Measurements from ENCODE around the gene DUSP1. TPM values are rescaled to one million over a fixed set of nuclear protein-coding genes. Genes with fewer than 3 reads are reported as not detected.

The DUSP1 gene
- total and polyA plus RNA-seq, 2 of the 13 experiments (the other 11 are each of a cell fraction or from before 2014, with no cell fraction given) = 27.1 to 55.5 TPM

DNA sequence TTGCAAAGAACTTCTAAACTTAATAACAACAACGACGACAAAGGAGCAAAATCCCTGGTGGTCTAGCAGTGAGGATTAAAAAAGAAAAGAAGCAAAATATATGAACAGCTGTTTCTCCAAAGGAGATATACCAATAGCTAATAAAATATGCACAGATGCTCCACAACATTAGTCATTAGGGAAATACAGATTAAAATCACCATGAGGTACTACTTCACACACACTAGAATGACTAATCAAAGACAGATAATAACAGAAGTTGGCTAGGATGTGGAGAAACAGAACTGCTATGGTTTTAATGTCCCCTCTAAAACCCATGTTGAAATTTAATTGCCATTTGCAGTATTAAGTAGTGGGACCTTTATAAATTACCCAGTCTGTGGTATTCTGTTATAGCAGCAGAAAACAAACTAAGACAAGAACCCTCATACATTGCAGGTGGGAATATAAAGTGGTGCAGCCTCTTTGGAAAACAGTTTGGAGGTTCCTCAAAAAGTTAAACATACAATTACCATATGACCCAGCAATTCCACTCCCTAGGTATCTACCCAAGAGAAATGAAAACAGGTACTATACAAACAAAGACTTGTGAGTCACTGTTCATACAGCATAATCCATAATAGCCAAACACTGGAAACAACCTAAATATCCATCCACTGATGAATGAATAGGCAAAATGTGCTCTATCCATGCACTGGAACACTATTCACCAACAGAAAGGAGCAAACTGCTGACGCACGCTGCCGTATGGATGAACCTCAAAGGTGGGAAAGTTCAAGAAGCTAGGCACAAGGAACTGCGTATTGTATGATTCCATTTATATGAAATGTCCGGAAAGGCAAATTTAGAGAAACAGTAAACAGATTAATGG lies 11.4 kb upstream of the DUSP1 start (continued):
- TF ChIP-seq PATZ1 (CRISPR knock-in tag; IDR thresholded peaks at IDR 0.05) = peak; percentile 29; the same call in 1 of the 2 replicates
- TF ChIP-seq, protein P1, sequence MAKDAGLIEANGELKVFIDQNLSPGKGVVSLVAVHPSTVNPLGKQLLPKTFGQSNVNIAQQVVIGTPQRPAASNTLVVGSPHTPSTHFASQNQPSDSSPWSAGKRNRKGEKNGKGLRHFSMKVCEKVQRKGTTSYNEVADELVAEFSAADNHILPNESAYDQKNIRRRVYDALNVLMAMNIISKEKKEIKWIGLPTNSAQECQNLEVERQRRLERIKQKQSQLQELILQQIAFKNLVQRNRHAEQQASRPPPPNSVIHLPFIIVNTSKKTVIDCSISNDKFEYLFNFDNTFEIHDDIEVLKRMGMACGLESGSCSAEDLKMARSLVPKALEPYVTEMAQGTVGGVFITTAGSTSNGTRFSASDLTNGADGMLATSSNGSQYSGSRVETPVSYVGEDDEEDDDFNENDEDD (CRISPR knock-in tag; IDR thresholded peaks at IDR 0.05; ENCODE audit: borderline replicate concordance) = peak; percentile 26; the same call in 1 of the 2 replicates
- TF ChIP-seq ZNF414 (CRISPR knock-in tag; IDR thresholded peaks at IDR 0.05) = 0 out of 2 replicates have a peak, but pooled peaks have one; percentile 24
- TF ChIP-seq NR2F1 (CRISPR knock-in tag; IDR thresholded peaks at IDR 0.05) = peak in 1 of 2 experiments; percentile 40; a peak in 1 of 4 replicates
- TF ChIP-seq ZNF12 (CRISPR knock-in tag; IDR thresholded peaks at IDR 0.05) = 0 out of 2 replicates have a peak, but pooled peaks have one; percentile 20
- TF ChIP-seq ATAD3A (CRISPR knock-in tag; IDR thresholded peaks at IDR 0.05) = no peak
- no peak for TF ChIP-seq ZNF737 (CRISPR knock-in tag; IDR thresholded peaks at IDR 0.05; ENCODE audit: borderline replicate concordance)
- TF ChIP-seq ZNF331 (CRISPR knock-in tag; IDR thresholded peaks at IDR 0.05) = peak; percentile 73
- TF ChIP-seq, protein P2, sequence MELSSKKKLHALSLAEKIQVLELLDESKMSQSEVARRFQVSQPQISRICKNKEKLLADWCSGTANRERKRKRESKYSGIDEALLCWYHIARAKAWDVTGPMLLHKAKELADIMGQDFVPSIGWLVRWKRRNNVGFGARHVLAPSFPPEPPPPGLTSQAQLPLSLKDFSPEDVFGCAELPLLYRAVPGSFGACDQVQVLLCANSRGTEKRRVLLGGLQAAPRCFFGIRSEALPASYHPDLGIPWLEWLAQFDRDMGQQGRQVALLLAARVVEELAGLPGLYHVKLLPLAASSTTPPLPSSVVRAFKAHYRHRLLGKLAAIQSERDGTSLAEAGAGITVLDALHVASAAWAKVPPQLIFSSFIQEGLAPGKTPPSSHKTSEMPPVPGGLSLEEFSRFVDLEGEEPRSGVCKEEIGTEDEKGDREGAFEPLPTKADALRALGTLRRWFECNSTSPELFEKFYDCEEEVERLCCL (CRISPR knock-in tag; IDR thresholded peaks at IDR 0.05; ENCODE audit: borderline replicate concordance) = no peak
- TF ChIP-seq, protein P3, sequence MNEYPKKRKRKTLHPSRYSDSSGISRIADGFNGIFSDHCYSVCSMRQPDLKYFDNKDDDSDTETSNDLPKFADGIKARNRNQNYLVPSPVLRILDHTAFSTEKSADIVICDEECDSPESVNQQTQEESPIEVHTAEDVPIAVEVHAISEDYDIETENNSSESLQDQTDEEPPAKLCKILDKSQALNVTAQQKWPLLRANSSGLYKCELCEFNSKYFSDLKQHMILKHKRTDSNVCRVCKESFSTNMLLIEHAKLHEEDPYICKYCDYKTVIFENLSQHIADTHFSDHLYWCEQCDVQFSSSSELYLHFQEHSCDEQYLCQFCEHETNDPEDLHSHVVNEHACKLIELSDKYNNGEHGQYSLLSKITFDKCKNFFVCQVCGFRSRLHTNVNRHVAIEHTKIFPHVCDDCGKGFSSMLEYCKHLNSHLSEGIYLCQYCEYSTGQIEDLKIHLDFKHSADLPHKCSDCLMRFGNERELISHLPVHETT (CRISPR knock-in tag; conservative IDR thresholded peaks at IDR 0.05) = 0 out of 2 replicates have a peak, but pooled peaks have one; percentile 49
- TF ChIP-seq ARHGAP35 (CRISPR knock-in tag; IDR thresholded peaks at IDR 0.05; ENCODE audit: borderline replicate concordance) = no peak
- peak; percentile 72 for TF ChIP-seq TEAD3 (CRISPR knock-in tag; optimal IDR thresholded peaks at IDR 0.05; ENCODE audit: borderline replicate concordance)
- TF ChIP-seq, protein P4, sequence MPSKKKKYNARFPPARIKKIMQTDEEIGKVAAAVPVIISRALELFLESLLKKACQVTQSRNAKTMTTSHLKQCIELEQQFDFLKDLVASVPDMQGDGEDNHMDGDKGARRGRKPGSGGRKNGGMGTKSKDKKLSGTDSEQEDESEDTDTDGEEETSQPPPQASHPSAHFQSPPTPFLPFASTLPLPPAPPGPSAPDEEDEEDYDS (CRISPR knock-in tag; IDR thresholded peaks at IDR 0.05) = peak; percentile 50; the same call in 1 of the 2 replicates
- peak; percentile 76; the same call in 1 of the 2 replicates for TF ChIP-seq SALL1 (CRISPR knock-in tag; IDR thresholded peaks at IDR 0.05)
- TF ChIP-seq, protein P5, sequence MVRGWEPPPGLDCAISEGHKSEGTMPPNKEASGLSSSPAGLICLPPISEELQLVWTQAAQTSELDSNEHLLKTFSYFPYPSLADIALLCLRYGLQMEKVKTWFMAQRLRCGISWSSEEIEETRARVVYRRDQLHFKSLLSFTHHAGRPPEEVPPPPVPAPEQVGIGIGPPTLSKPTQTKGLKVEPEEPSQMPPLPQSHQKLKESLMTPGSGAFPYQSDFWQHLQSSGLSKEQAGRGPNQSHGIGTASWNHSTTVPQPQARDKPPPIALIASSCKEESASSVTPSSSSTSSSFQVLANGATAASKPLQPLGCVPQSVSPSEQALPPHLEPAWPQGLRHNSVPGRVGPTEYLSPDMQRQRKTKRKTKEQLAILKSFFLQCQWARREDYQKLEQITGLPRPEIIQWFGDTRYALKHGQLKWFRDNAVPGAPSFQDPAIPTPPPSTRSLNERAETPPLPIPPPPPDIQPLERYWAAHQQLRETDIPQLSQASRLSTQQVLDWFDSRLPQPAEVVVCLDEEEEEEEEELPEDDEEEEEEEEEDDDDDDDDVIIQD (CRISPR knock-in tag; IDR thresholded peaks at IDR 0.05; ENCODE audit: low read depth) = 0 out of 2 replicates have a peak, but pooled peaks have one; percentile 22
- TF ChIP-seq ZNF790 (CRISPR knock-in tag; IDR thresholded peaks at IDR 0.05; ENCODE audit: borderline replicate concordance) = no peak
- peak; percentile 30 for TF ChIP-seq SKI (IDR thresholded peaks at IDR 0.05; ENCODE audit: partially characterized antibody)
